HL-60 (cell line): ENCODE measurements around the gene NEK11.

Source experiments
- CTCF ChIP-seq: IDR thresholded peaks from one replicate; pipeline ENCODE4 v1.5.1; 2011; ENCODE audit warnings: low read length, control low read depth, inconsistent platforms; ENCODE audit not compliant: insufficient read depth
- GABPA ChIP-seq: IDR thresholded peaks from 2 replicates; pipeline ENCODE4 v1.6.1; 2012; ENCODE audit warnings: low read depth
- POLR2AphosphoS5 ChIP-seq: IDR thresholded peaks from 2 replicates; pipeline ENCODE4 v1.6.1; 2012; ENCODE audit warnings: low read depth
- REST ChIP-seq: IDR thresholded peaks from 2 replicates; pipeline ENCODE4 v1.6.1; 2012; ENCODE audit warnings: low read depth; ENCODE audit not compliant: insufficient replicate concordance
- SPI1 ChIP-seq: IDR thresholded peaks from 2 replicates; pipeline ENCODE4 v1.6.1; 2012; ENCODE audit warnings: low read depth, mild to moderate bottlenecking, borderline replicate concordance

GRCh38 chr3:131233900-131234668 is 207.4 kb downstream of the NEK11 start:
- TF ChIP-seq CTCF (no peak), POLR2AphosphoS5 (no peak), REST (no peak), SPI1 (no peak), GABPA (no peak)
